NCI-H2081 treated with DMSO at 0.1 percent for 48 hours (cell line): ENCODE measurements around the gene PCED1B.
"Not testable (repeated sequence)": the region's sequence is repeated elsewhere in the genome, so short reads cannot be mapped to it uniquely, and the experiment has no call there.

Experiments
- DNase-seq: peaks from one replicate; lab custom pipeline; 2025; lab: John Stamatoyannopoulos, UW

The PCED1B gene

GRCh38 chr12:47273191-47273626 is 193.8 kb downstream of the PCED1B start:
- no peak for DNase-seq

GRCh38 chr12:47274760-47275159 is 195.3 kb downstream of the PCED1B start:
- no peak for DNase-seq

GRCh38 chr12:47276253-47276620 is 196.8 kb downstream of the PCED1B start:
- no peak for DNase-seq

- no peak for DNase-seq
Measured at GRCh38 chr12:47276621-47277309, 197.3 kb downstream of the PCED1B start.

GRCh38 chr12:47277972-47278448 is 198.6 kb downstream of the PCED1B start:
- no peak for DNase-seq

GRCh38 chr12:47279758-47280157 is 200.3 kb downstream of the PCED1B start:
- DNase-seq = not testable (repeated sequence)

GRCh38 chr12:47280543-47281300 is 201.3 kb downstream of the PCED1B start:
- DNase-seq = no peak

GRCh38 chr12:47281667-47282171 is 202.3 kb downstream of the PCED1B start:
- DNase-seq = no peak

- DNase-seq = no peak
Measured at GRCh38 chr12:47282206-47282605, 202.8 kb downstream of the PCED1B start.
